Mucosa of descending colon (tissue), 3 donors: ENCODE measurements around the gene HAGHL. TPM values are rescaled to one million over a fixed set of nuclear protein-coding genes. Genes with fewer than 3 reads are reported as not detected.
"Not testable (repeated sequence)": the region's sequence is repeated elsewhere in the genome, so short reads cannot be mapped to it uniquely, and the experiment has no call there.

ENCODE experiments used
- ATAC-seq: fragments of 200-7000 bp; cut with Tn5 transposase; one replicate; pipeline ENCODE4 v1.9.1; 2020; ENCODE audit warnings: mild to moderate bottlenecking, moderate library complexity
- DNase-seq, 3 donors: peaks; one replicate each; pipeline ENCODE4 v3.0.0-alpha.2; 2020
- H3K36me3 ChIP-seq: fragments of 200-600 bp; one replicate; pipeline ENCODE4 v1.8.0; 2021; ENCODE audit warnings: low read depth, mild to moderate bottlenecking
- H3K4me1 ChIP-seq: fragments of 200-600 bp; one replicate; pipeline ENCODE4 v1.8.0; 2021; ENCODE audit warnings: low read depth, mild to moderate bottlenecking
- H3K4me3 ChIP-seq: fragments of 200-600 bp; one replicate; pipeline ENCODE4 v1.8.0; 2021; ENCODE audit warnings: mild to moderate bottlenecking
- H3K9me3 ChIP-seq: fragments of 200-600 bp; one replicate; pipeline ENCODE4 v1.8.0; 2021; ENCODE audit warnings: mild to moderate bottlenecking
- CTCF ChIP-seq: fragments of 200-600 bp; IDR thresholded peaks from one replicate; pipeline ENCODE4 v1.8.0; 2022; ENCODE audit warnings: antibody characterized with exemption, mild to moderate bottlenecking
- intact Hi-C, 2 donors: fragments of 100-400 bp; cut with DNase I in 1 of 2; cut with micrococcal nuclease in 1 of 2; formaldehyde crosslinking; loops; one replicate each; pipeline versions ENCODE4 v1.11.0 to v1.11.1; 2022; cut with DNase I, micrococcal nuclease
- microRNA-seq: library from miRNA; unstranded; fragments of <30 nt; microRNA quantifications from one replicate; pipeline ENCODE4, GENCODE V29; 2019
- total RNA-seq, 3 donors: library from RNA; stranded (reverse); fragmentation: NEBNext Ultra II Directional in 2 of 3; extraction: Animal tissue kit (Norgen Biotek cat#: 25700) in 2 of 3; gene quantifications; one replicate each; pipeline versions ENCODE4 v1.2.1 to v1.2.4, GENCODE V29; 2021 to 2023
- donor health status: DM: no; HTN: no; CAD: no; lungs with moderate emphysema.
- donor health status: DM: no; HTN: no; CAD: no.
- donor health status: DM: no; HTN: yes; CAD: no.

The HAGHL gene
- total RNA-seq, 3 donors from 2014 or later = 1.9 to 6.6 (median 3.5) TPM

- no peak overlapping the region for H3K4me3 ChIP-seq
- no peaks in the 10 kb centered on the region for H3K36me3 ChIP-seq
- TF ChIP-seq CTCF = no peak
- intact Hi-C loops = no loop called here
- DNase-seq = no peak
- no peak for ATAC-seq
- H3K4me1 ChIP-seq = no peaks in the 10 kb centered on the region
- H3K9me3 ChIP-seq = no peaks in the 10 kb centered on the region
Observed at GRCh38 chr16:775236-775796, 48.4 kb downstream of the HAGHL start.

GRCh38 chr16:776298-776697 lies 49.4 kb downstream of the HAGHL start:
- intact Hi-C loops, ATAC-seq, DNase-seq: not testable (repeated sequence)

GRCh38 chr16:776824-777223 lies 49.9 kb downstream of the HAGHL start:
- DNase-seq (no peak), ATAC-seq (no peak)
- Histone ChIP-seq H3K4me3 (no peak overlapping the region), H3K9me3 (no peaks in the 10 kb centered on the region), H3K4me1 (no peaks in the 10 kb centered on the region), H3K36me3 (no peaks in the 10 kb centered on the region)
- intact Hi-C loops = no loop called here
- TF ChIP-seq CTCF = no peak

More at GRCh38 chr16:776298-776697, 49.4 kb downstream of the HAGHL start:
- not testable (repeated sequence) for H3K9me3 ChIP-seq, H3K36me3 ChIP-seq, H3K4me3 ChIP-seq, H3K4me1 ChIP-seq

GRCh38 chr16:777826-778225 lies 50.9 kb downstream of the HAGHL start:
- intact Hi-C loops = no loop called here
- no peaks in the 10 kb centered on the region for H3K4me1 ChIP-seq
- no peak for TF ChIP-seq CTCF
- no peak for ATAC-seq
- no peaks in the 10 kb centered on the region for H3K36me3 ChIP-seq
- H3K9me3 ChIP-seq = no peaks in the 10 kb centered on the region
- H3K4me3 ChIP-seq = no peak overlapping the region
- no peak for DNase-seq

- intact Hi-C loops = no loop called here
- Histone ChIP-seq H3K9me3 (no peaks in the 10 kb centered on the region), H3K36me3 (no peaks in the 10 kb centered on the region), H3K4me1 (no peaks in the 10 kb centered on the region), H3K4me3 (no peak overlapping the region)
- DNase-seq (no peak), ATAC-seq (no peak)
- TF ChIP-seq CTCF = no peak
Observed at GRCh38 chr16:778447-778846, 51.5 kb downstream of the HAGHL start.

- no peaks in the 10 kb centered on the region for H3K4me1 ChIP-seq
- intact Hi-C loops = no loop called here
- ATAC-seq = no peak
- no peaks in the 10 kb centered on the region for H3K9me3 ChIP-seq
- H3K4me3 ChIP-seq = no peak overlapping the region
- TF ChIP-seq CTCF = no peak
- DNase-seq = no peak
- no peaks in the 10 kb centered on the region for H3K36me3 ChIP-seq
Observed at GRCh38 chr16:778909-779527, 52.1 kb downstream of the HAGHL start.

Small RNAs within 50 kb of the gene (microRNA-seq; reads per million reads assigned to microRNA genes)
- not detected for gene MIR662

Other genes with a start within 250 kb of the HAGHL start
- 100 to 1,000 TPM in 2 of 3 donors, 10 to 100 TPM in 1; 73.5 to 110 (median 109) TPM for gene CAPN15, start 199.4 kb upstream of the HAGHL start, total RNA-seq
- not detected for gene PRR35, start 166.7 kb upstream of the HAGHL start, total RNA-seq
- gene NHLRC4, start 160.1 kb upstream of the HAGHL start, total RNA-seq = under 1 TPM; 0.26 to 0.82 (median 0.36) TPM
- gene PIGQ, start 157.1 kb upstream of the HAGHL start, total RNA-seq = 10 to 100 TPM; 37.8 to 39.6 (median 38.4) TPM
- gene RAB40C, start 137.0 kb upstream of the HAGHL start, total RNA-seq = 10 to 100 TPM; 31.2 to 51.0 (median 40.1) TPM
- 1 to 10 TPM; 1.1 to 2.2 (median 1.6) TPM for gene WFIKKN1, start 96.1 kb upstream of the HAGHL start, total RNA-seq
- 10 to 100 TPM; 40.3 to 52.4 (median 50.0) TPM for gene METTL26, start 90.8 kb upstream of the HAGHL start, total RNA-seq
- 100 to 1,000 TPM in 2 of 3 donors, 10 to 100 TPM in 1; 76.3 to 116 (median 100) TPM for gene MCRIP2, start 85.3 kb upstream of the HAGHL start, total RNA-seq
- gene WDR90, start 77.7 kb upstream of the HAGHL start, total RNA-seq = 10 to 100 TPM; 35.0 to 54.9 (median 50.2) TPM
- 100 to 1,000 TPM; 124 to 138 (median 127) TPM for gene RHOT2, start 59.0 kb upstream of the HAGHL start, total RNA-seq
- gene RHBDL1, start 51.4 kb upstream of the HAGHL start, total RNA-seq = 1 to 10 TPM; 2.8 to 3.4 (median 3.0) TPM
- gene STUB1, start 46.7 kb upstream of the HAGHL start, total RNA-seq = 100 to 1,000 TPM in 2 of 3 donors, 10 to 100 TPM in 1; 77.8 to 119 (median 108) TPM
- gene JMJD8, start 42.8 kb upstream of the HAGHL start, total RNA-seq = 10 to 100 TPM; 39.5 to 60.5 (median 46.9) TPM
- gene WDR24, start 36.7 kb upstream of the HAGHL start, total RNA-seq = 10 to 100 TPM in 2 of 3 donors, 1 to 10 TPM in 1; 9.2 to 13.4 (median 10.5) TPM
- gene FBXL16, start 21.3 kb upstream of the HAGHL start, total RNA-seq = 1 to 10 TPM; 1.3 to 2.2 (median 2.1) TPM
- 10 to 100 TPM; 15.8 to 34.5 (median 22.0) TPM for gene METRN, start 12.0 kb upstream of the HAGHL start, total RNA-seq
- 10 to 100 TPM; 36.2 to 39.9 (median 39.8) TPM for gene ANTKMT, start 6.0 kb upstream of the HAGHL start, total RNA-seq
- gene CCDC78, start 663 bp upstream of the HAGHL start, total RNA-seq = under 1 TPM; 0.47 to 0.96 (median 0.80) TPM
- gene CIAO3, start 13.9 kb downstream of the HAGHL start, total RNA-seq = 10 to 100 TPM; 37.7 to 48.7 (median 47.6) TPM
- gene MSLN, start 33.6 kb downstream of the HAGHL start, total RNA-seq = 1 to 10 TPM; 3.4 to 7.0 (median 4.7) TPM
- 10 to 100 TPM; 19.8 to 20.0 (median 19.8) TPM for gene RPUSD1, start 61.3 kb downstream of the HAGHL start, total RNA-seq
- 10 to 100 TPM; 11.9 to 32.4 (median 12.3) TPM for gene CHTF18, start 61.5 kb downstream of the HAGHL start, total RNA-seq
- gene GNG13, start 73.6 kb downstream of the HAGHL start, total RNA-seq = 1 to 10 TPM in 1 of 3 donors, under 1 TPM in 1, not detected in 1; 0.31 to 1.0 TPM
- 10 to 100 TPM; 16.4 to 26.5 (median 25.1) TPM for gene LMF1, start 243.9 kb downstream of the HAGHL start, total RNA-seq